A673 (cell line): ENCODE measurements around the gene MRNIP.

ENCODE experiments used
- EZH2 ChIP-seq: fragments of 200-600 bp; sonication (generic); IDR thresholded peaks from 2 replicates; pipeline ENCODE4 v1.6.1; 2017; ENCODE audit warnings: borderline replicate concordance, low read depth, mild to moderate bottlenecking, mixed read lengths, antibody characterized with exemption, low read length; ENCODE audit not compliant: poor library complexity, severe bottlenecking
- TF ChIP-seq, protein P1 (sequence below): fragments of 300-800, 200-600 bp; sonication (generic); conservative IDR thresholded peaks from 2 replicates; pipeline ENCODE4 v1.5.1; 2017; ENCODE audit warnings: low read depth, mild to moderate bottlenecking, antibody characterized with exemption, low read length, moderate library complexity, mixed read lengths

DNA sequence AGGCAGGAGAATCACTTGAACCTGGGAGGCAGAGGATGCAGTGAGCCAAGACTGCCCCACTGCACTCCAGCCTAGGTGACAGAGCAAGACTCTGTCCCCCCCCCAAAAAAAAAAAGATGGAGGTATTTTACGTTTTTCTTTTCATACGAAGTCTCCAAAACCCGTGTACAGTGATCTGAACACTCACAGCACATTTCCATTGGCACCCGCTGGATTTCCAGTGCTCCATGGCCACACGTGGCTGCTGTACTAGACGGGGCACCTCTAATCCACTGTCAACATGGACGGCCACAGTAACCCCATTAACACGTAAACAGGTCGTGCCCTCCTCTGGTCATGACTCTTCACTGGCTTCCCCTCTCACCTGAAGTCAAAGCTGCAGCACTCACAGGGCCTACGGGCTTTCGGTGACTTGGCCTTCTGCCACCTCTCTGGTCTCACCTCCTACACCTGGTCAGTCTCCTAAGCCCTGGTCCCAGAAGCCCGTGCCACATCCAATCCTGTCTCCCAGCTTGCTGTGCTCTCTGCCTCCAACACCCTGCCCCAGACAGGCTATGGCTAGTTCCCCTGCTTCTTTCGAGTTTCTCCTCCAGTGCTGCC lies 27.0 kb upstream of the MRNIP start:
- TF ChIP-seq, protein P1, sequence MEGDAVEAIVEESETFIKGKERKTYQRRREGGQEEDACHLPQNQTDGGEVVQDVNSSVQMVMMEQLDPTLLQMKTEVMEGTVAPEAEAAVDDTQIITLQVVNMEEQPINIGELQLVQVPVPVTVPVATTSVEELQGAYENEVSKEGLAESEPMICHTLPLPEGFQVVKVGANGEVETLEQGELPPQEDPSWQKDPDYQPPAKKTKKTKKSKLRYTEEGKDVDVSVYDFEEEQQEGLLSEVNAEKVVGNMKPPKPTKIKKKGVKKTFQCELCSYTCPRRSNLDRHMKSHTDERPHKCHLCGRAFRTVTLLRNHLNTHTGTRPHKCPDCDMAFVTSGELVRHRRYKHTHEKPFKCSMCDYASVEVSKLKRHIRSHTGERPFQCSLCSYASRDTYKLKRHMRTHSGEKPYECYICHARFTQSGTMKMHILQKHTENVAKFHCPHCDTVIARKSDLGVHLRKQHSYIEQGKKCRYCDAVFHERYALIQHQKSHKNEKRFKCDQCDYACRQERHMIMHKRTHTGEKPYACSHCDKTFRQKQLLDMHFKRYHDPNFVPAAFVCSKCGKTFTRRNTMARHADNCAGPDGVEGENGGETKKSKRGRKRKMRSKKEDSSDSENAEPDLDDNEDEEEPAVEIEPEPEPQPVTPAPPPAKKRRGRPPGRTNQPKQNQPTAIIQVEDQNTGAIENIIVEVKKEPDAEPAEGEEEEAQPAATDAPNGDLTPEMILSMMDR, result no peak
- TF ChIP-seq EZH2, result no peak
